ENCODE data around the gene PRRC1. TPM values are rescaled to one million over a fixed set of nuclear protein-coding genes. Genes with fewer than 3 reads are reported as not detected.

The PRRC1 gene
- total RNA-seq, 4 donors from 2014 or later = 22.8 to 43.7 (median 34.0) TPM

- no peak for DNase-seq
- no peaks in the 10 kb centered on the region for H3K9me3 ChIP-seq
- no peaks in the 10 kb centered on the region for H3K36me3 ChIP-seq
- H3K27me3 ChIP-seq = no peaks in the 10 kb centered on the region
- no peaks in the 10 kb centered on the region for H3K4me1 ChIP-seq
- intact Hi-C loops (cut with DNase I) = no loop called here
- WGBS, 2 donors = 80 to 86% methylated on average over 3 of the region's 3 CpGs
- no peak overlapping the region for H3K27ac ChIP-seq
- TF ChIP-seq, protein P1, sequence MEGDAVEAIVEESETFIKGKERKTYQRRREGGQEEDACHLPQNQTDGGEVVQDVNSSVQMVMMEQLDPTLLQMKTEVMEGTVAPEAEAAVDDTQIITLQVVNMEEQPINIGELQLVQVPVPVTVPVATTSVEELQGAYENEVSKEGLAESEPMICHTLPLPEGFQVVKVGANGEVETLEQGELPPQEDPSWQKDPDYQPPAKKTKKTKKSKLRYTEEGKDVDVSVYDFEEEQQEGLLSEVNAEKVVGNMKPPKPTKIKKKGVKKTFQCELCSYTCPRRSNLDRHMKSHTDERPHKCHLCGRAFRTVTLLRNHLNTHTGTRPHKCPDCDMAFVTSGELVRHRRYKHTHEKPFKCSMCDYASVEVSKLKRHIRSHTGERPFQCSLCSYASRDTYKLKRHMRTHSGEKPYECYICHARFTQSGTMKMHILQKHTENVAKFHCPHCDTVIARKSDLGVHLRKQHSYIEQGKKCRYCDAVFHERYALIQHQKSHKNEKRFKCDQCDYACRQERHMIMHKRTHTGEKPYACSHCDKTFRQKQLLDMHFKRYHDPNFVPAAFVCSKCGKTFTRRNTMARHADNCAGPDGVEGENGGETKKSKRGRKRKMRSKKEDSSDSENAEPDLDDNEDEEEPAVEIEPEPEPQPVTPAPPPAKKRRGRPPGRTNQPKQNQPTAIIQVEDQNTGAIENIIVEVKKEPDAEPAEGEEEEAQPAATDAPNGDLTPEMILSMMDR (IDR thresholded peaks at IDR 0.05) = no peak
- TF ChIP-seq POLR2A (IDR thresholded peaks at IDR 0.05) = no peak
- no peak overlapping the region for H3K4me3 ChIP-seq
Observed at GRCh38 chr5:127582773-127583370, 65.4 kb downstream of the PRRC1 start.

DNA sequence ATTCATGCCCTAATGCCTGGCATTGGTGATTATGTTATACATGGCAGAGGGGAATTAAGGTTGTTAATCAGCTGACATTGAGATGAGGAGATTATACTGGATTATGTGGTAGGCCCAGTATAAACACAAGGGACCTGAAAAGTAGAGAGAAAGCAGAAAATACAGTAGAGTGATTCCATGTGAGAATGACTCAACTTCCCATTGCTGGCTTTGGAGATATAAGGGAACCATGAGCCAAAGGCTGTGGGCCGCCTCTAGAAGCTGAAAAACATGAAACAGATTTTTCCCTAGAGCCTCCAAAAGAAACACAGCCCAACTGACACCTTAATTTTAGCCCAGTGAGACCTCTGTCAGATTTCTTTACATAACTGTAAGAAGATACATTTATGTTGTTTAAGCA is 66.4 kb downstream of the PRRC1 start:
- WGBS, 2 donors = 80 to 90% methylated on average over 1 of the region's 1 CpG
- no peaks in the 10 kb centered on the region for H3K9me3 ChIP-seq

GRCh38 chr5:127585661-127586060 is 68.2 kb downstream of the PRRC1 start:
- Histone ChIP-seq H3K9me3 (no peaks in the 10 kb centered on the region), H3K36me3 (no peaks in the 10 kb centered on the region), H3K4me1 (no peaks in the 10 kb centered on the region), H3K4me3 (no peak overlapping the region), H3K27me3 (no peaks in the 10 kb centered on the region), H3K27ac (no peak overlapping the region)
- DNase-seq = no peak
- intact Hi-C loops (cut with DNase I) = no loop called here
- WGBS, 2 donors = 58 to 66% methylated on average over 3 of the region's 3 CpGs
- TF ChIP-seq, protein P1 (IDR thresholded peaks at IDR 0.05) = no peak
- no peak for TF ChIP-seq POLR2A (IDR thresholded peaks at IDR 0.05)

More for the DNA sequence above, 66.4 kb downstream of the PRRC1 start:
- TF ChIP-seq, protein P1 (IDR thresholded peaks at IDR 0.05) = no peak
- TF ChIP-seq POLR2A (IDR thresholded peaks at IDR 0.05) = no peak
- Histone ChIP-seq H3K27ac (no peak overlapping the region), H3K4me1 (no peaks in the 10 kb centered on the region), H3K27me3 (no peaks in the 10 kb centered on the region), H3K4me3 (no peak overlapping the region), H3K36me3 (no peaks in the 10 kb centered on the region)
- intact Hi-C loops (cut with DNase I) = no loop called here
- no peak for DNase-seq

DNA sequence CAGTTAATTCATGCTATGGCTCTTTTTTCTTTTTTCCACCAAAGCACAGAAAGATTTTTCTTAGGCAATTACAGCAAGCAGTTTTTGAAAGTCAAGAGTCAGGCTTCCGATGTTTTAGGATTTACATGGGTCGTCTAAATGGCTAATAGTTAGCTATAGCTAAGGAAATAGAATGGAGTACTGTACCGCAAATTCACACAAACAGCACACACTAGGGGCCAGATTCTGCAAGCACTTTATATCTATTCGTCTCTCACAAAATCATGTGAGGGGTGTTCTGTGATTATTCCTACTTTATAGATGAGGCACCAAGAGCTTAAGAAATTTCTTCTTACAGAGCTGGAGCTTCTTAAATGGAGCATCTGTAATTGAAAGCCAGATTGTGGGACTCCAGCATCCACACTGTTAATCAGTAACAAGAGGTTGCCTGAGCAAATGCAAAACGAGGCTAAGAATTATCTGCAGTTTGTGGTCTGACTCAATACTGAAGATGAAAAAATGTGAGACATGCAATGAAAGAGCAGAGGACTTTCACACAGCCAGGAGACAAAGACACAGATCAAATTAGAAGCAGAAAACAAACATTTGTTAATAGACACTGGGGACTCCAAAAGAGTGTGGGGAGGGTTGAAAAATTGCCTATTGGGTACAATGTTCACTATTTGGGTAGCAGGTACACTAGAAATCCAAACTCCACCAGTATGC is 68.8 kb downstream of the PRRC1 start:
- TF ChIP-seq, protein P1 (IDR thresholded peaks at IDR 0.05) = no peak
- no peak for TF ChIP-seq POLR2A (IDR thresholded peaks at IDR 0.05)
- H3K4me1 ChIP-seq = no peaks in the 10 kb centered on the region
- no peaks in the 10 kb centered on the region for H3K36me3 ChIP-seq
- H3K27me3 ChIP-seq = no peaks in the 10 kb centered on the region
- no peak overlapping the region for H3K4me3 ChIP-seq
- H3K9me3 ChIP-seq = no peaks in the 10 kb centered on the region
- H3K27ac ChIP-seq = no peak overlapping the region
- WGBS, 2 donors = 71 to 74% methylated on average over 5 of the region's 5 CpGs
- intact Hi-C loops (cut with DNase I) = no loop called here
- DNase-seq = no peak

- H3K4me3 ChIP-seq = no peak overlapping the region
- H3K4me1 ChIP-seq = no peaks in the 10 kb centered on the region
- no peaks in the 10 kb centered on the region for H3K36me3 ChIP-seq
- intact Hi-C loops (cut with DNase I) = no loop called here
- no peaks in the 10 kb centered on the region for H3K27me3 ChIP-seq
- H3K9me3 ChIP-seq = no peaks in the 10 kb centered on the region
- no peak for DNase-seq
- H3K27ac ChIP-seq = no peak overlapping the region
- TF ChIP-seq POLR2A (IDR thresholded peaks at IDR 0.05) = no peak
- TF ChIP-seq, protein P1 (IDR thresholded peaks at IDR 0.05) = no peak
Observed at GRCh38 chr5:127586811-127587210, 69.4 kb downstream of the PRRC1 start.
